NCI-H2081 treated with DMSO at 0.1 percent for 48 hours (cell line): Measurements from ENCODE around the gene CAP2.
"Not testable (repeated sequence)": the region's sequence is repeated elsewhere in the genome, so short reads cannot be mapped to it uniquely, and the experiment has no call there.

Source experiments
- DNase-seq: peaks from one replicate; lab custom pipeline; 2025; lab: John Stamatoyannopoulos, UW

CAP2 gene

DNA sequence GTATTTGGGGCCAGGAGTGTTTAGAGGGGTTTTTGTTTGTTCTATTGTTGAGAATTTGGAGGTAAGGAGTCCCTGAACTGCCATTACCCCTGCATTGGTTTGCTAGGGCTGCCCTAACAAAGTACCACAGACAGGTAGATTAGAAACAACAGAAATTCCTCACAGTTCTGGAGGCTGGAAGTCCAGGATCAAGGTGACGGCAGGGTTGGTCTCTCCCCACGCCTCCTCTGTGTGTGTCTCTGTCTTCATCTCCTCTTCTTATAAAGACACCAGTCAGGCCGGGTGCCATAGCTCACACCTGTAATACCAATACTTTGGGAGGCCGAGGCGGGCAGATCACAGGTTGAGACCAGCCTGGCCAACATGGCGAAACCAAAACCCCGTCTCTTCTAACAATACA lies 109.7 kb downstream of the CAP2 start:
- DNase-seq = no peak

DNA sequence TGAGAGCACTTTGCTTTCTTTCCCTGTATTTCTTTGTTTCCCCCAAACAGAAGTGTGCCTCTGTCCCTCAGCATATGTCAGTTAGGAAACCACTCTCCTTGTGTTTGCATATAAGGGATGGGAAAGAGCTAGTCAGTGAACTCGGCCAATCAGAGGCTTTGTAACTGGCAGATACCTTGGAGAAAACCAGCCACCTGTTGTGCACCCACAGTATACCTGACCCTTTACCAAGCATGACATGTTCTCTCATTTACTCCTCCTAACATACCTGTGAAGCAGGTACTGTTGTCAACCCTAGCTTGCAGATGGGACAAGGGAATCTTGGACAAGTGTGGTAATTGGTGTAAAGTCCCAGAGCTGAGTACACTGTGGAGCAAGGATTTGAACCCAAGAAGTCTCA lies 110.6 kb downstream of the CAP2 start:
- no peak for DNase-seq

DNA sequence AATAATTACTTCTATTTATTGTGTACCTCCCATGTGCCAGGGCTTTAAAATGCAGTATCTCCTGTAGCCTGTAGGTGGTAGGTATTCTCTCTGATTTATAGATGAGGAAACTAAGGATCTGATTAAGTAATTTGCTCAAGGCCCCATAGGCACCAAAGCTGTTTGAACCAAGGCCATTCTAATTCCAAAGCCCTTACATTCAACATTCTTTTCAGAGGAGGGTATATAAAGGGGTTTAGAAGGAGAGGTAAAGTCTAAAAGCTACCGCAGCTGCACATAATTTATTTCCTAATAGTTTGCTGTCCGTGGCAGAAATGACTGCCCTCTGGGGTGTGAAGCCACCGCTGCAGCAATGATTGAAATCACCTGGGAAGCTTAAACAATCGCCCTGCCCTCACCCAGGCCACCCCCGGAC lies 111.7 kb downstream of the CAP2 start:
- DNase-seq = no peak

DNA sequence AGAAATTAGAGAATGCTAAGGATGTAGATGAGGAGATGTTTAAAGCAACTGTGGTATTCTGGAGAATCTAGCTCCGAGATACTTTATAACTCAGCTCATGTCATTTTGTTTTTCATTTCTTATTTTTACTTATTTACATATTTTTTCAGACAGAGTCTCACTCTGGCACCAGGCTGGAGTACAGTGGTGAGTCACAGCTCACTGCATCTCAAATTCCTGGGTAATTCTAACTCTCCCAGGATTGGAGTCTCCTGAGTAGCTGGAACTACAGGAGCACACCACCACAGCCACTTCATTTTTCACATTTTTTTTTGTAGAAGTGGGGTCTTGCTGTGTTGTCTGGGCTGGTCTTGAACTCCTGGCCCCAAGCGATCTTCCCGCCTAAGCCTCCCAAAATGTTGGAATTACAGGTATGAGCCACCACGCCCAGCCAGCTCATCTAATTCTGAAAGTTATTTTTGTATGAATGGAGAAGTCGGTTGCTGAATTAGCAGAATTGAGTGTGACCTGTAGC lies 112.4 kb downstream of the CAP2 start:
- no peak for DNase-seq

DNA sequence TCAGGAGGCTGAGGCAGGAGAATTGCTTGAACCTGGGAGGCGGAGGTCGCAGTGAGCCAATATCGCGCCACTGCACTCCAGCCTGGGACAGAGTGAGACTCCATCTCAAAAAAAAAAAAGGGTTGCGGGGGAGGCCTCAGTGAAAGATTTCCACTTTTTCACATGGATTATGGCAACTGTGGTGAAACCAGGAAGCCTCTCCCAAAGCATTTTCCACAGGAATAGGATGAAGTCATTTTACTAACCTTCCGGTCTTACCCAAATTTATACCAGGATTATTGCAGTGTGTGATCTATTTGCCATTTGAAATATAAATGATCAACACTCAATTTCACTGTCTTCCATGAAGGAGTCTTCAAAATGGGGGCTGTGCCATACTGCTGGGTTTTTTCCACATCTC lies 113.1 kb downstream of the CAP2 start:
- DNase-seq = no peak

DNA sequence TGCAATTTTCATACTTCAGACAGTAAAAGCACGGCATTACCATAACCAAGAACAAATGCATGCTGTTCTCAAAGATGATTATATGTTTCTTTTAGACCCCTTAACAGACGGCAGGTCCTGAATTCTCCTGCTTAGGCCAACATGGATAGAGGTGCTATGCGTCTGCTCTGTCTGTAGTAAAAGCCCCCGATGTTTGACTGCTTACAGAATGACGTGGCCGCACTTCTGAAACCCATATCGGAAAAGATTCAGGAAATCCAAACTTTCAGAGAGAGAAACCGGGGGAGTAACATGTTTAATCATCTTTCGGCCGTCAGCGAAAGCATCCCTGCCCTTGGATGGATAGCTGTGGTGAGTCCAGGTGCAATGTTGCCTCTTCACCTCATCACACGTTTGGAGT lies 113.6 kb downstream of the CAP2 start:
- no peak for DNase-seq

DNA sequence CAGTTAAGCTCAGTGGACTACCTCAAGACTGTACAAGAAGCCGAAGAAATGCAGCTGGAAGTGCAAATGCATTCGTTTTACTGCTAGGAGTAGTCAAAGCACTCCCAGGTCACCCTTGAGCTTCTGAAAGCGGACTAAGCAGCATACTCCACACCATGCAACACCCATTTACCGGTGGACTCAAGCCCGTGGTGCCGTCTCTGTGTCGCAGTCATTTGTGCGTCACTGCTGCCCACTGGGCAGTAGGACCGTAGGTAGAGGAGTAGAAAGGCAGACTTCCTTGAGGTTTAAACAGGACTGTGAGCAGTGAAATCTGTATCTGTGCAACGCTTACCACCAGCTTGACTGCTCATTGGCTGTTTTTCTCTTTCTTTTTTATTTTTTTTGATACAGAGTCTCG lies 117.7 kb downstream of the CAP2 start:
- no peak for DNase-seq

DNA sequence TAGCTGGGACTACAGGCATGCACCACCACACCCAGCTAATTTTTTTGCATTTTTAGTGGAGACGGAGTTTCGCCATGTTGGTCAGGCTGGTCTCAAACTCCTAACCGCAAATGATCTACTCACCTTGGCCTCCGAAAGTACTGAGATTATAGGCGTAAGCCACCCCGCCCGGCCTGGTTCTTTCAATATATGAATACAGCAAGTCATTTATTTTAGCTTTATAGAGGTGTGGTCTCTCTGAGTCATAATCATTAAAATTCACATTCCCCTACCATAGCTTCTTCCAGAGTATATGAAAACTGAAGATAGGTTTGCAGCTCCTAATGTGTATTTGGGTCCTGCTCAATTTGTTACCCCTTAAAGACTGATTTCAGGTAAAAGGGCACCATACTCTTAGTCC lies 118.2 kb downstream of the CAP2 start:
- no peak for DNase-seq

DNA sequence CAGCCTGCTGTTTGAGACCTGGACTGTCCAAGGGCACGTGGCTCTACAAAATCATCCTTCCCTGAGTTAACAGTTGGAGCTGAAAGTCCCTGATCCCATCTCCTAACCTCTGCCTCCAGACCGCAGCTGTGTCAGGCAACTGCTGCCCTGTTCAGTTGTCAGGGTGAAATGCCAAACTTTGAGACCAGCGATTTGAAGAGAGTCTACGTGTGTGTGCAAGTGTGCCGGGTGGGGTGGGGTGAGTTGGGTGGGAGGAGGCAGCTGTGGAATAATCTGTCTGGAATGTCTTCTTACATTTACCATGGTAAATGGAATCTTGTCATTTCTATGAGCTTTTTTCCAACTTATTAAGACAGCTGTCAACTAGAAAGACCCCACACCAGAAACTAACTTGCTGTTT lies 125.7 kb downstream of the CAP2 start:
- DNase-seq = no peak

DNA sequence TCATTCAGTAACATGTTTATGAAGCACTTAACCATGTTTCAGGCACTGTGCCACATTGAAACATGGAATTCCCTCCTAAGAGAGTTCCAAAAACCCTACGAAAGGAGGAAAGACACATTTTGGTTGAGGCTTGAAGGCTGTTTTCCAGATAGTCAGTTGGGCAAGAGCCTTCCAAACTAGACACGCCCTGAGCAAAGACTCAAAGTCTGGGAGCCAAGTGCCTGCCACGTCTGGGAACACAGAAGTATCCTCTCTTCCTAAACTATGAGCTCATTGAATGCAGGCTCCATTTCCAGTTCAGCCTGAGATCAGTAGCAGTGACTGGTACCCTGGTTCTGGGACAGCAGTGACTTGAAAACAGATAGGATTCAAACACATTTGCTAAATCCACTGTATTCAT lies 132.2 kb downstream of the CAP2 start:
- no peak for DNase-seq

DNA sequence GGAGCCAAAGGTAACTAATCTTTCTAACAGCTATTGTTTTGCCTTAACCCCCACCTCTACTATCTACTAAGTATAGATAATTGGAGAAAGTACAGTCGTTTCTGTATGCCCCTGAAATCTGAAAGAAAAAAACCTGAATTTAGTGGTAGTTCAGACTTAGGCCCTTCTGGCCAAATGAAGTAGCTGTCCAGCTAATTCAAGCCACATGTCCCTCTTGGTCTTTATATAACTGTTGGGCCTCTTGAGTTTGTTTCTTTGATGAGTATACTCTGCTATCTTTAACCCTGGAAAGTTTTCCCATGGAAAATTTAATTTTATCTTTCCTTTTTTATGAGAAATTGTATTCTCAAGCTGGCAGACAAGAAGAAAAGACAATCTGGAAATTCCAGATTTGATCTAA lies 133.7 kb downstream of the CAP2 start:
- DNase-seq = no peak

DNA sequence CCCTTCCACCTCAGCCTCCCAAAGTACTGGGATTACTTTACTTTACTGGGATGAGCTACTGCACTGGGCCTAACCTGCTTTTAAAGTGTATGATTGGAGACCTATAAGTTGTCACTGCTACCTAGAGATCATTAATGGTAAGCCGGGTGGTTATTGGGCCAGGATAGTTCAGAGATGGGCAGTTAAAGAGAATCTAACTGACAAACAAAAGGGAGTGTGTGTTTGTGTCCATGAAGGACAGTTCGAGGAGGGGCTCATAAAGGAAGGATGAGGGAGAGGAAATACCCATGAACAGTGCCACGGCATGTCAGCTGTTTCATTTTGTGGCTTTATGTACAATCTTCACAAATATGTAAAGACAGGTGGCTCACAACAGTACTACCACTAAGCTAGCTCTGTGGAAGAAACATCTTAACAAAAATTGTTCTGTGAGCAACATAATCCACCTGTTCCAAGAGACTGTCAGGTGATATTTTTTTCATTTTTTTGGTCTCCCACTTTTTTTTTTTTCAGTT lies 137.0 kb downstream of the CAP2 start:
- DNase-seq = no peak

DNA sequence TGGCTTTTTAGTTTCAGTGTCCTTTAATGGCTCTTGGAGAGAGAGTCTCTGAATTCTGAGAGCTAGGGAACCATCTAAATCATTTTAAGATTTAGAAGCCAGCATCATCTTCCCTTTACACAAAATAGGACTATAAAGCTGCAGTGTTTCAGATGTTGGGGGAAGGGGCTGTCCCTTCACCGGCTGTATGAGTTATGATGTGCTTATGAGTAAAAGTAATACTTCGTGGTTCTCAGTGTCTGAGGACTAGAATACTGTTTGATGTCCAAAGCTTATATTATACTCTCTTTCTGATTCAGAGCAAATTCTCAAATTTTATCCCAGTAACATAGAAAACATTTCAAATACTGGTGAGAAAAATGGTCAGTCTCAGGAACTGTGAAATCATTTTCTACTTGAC lies 143.2 kb downstream of the CAP2 start:
- DNase-seq = no peak

DNA sequence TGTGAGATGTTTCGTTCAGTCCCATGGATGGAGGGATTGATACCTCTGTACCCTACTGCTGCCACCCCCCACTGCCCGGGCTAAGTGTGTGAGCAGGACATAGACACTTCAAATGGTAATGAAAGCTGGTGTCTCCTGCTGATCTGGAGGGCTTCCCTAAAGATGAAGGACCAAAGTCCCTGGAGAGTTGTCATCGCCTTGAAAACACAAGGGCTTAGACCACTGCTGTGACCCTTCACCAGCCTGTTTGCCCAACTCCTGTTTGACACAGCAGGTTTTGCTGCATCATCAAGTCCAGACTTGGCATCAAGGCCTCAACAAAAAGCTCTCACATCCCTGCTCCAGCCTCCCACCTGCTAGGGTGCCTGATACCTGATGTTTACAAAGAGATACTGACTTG lies 148.8 kb downstream of the CAP2 start:
- DNase-seq = no peak

DNA sequence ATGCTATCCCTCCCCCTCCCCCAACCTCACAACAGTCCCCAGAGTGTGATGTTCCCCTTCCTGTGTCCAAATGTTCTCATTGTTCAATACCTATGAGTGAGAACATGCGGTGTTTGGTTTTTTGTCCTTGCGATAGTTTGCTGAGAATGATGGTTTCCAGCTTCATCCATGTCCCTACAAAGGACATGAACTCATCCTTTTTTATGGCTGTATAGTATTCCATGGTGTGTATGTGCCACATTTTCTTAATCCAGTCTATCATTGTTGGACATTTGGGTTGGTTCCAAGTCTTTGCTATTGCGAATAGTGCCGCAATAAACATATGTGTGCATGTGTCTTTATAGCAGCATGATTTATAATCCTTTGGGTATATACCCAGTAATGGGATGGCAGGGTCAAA lies 152.3 kb downstream of the CAP2 start:
- DNase-seq = not testable (repeated sequence)

DNA sequence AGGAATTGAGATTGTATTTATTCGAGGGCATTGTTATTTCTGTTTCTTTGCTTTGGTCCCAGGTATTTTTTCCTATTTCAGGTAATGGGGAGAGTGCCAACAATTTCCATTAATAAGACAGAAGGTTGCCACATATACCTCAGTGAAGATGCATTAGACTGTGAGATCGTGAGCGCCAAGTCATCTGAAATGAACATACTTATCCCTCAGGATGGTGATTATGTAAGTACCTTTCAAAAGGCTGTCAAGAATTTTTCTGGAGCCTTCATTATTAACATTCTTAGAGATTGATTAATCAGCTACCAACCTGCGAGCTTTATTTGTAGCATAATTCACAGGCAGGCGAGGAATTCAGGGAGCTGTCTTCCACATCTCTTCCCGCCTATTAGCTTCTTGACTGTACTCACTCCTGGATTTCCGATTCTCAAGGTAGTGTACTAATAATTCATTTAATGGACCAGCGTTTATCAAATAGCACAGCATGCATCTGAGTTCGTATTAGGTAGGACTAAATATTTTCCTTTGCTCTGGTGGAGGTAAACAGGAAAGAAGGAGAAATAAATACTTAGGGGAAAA lies 158.1 kb downstream of the CAP2 start:
- no peak for DNase-seq

DNA sequence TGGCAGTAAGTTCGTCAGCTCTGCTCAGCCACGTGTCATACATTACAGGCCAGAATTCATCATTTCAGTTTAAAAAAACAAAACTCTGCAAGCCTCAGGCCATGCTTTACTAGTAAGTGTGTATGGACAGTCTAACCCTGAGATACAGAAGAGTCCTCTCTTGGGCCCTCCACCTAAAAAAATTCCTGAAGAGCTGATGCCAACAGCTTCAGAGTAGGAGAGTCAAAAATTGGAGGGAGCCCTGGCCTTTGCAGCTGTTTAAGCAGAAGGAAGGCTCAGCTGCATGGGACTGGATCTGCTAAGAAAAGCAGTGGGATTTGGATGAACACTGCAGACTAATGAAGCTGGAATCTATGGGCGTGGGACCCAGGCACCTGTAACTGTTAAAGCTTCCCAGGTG lies 159.5 kb downstream of the CAP2 start:
- DNase-seq = no peak

DNA sequence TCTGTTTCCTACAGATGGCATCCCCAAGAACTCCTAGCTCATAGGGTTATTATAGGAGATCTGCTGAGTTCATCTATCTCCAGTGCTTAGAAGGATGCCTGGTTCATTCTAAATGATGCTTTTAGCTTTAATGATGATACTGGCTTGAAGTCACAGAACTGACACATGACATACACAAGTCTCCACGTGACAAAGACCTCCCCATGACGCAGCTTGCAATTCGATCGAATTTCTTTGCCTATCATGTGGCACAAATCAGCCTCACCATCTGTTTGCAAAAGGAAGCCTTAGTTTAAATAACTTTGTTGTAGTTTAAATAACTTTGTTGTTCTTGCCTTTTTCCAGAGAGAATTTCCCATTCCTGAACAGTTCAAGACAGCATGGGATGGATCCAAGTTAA lies 162.6 kb downstream of the CAP2 start:
- no peak for DNase-seq

DNA sequence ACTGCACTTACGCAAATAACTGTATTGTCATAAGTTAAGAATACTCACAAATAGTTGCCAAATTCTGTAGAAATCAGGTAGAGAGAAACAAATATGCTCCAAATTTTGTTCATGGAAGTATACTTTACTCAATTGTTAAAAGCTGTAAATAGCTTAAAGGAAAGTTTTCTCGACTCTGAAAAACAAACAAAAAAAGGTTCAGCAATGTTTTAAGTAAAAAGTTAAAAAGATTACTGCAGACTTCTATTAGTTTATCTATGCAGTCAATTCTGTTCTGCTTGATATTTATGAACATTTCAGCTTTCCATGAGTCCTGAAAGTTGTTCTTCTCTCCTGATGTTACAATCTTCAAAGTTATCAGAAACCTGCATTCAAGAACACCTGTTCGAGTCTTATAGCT lies 169.2 kb downstream of the CAP2 start:
- no peak for DNase-seq

DNA sequence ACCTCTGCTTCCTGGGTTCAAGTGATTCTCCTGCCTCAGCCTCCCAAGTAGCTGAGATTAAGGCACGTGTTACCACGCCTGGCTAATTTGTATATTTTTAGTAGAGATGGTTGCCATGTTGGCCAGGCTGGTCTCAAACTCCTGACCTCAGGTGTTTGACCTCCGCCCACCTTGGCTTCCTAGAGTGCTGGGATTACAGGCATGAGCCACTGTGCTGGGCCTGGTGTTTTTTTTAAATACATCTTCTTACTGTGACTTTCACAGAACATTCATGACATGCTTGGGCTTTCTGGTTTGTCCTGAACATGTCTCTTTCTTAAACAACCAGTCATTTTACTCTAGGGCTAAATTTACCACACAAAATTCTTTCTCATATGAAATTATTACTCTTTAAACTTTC lies 172.0 kb downstream of the CAP2 start:
- no peak for DNase-seq

DNA sequence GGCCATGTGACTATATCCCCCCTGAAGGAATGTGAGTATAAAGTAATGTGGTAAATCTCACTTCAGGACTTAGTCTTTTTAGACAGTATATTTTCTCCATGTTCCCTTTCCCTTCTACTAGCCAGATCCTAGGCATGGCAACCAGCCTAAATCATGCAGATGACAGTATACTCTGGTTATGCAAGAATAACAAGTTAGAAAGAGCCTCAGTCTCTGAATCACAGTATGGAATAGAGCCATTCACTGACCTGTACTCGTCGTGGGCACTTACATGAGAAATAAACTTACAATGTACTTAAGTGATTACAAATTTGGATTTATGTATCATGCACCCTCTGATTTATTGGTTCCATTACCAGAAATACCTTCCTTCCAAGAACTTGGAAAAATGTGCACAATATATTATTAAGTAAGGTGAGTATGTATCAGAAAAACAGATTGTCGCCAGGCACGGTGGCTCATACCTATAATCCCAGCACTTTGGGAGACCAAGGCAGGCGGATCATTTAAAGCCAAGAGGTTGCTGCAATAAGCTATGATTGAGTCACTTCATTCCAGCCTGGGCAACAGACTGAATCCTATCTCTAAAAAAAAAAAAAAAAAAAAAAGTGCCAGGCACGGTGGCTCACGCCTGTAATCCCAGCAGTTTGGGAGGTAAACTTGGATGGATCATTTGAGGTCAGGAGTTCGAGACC lies 181.6 kb downstream of the CAP2 start:
- no peak for DNase-seq

DNA sequence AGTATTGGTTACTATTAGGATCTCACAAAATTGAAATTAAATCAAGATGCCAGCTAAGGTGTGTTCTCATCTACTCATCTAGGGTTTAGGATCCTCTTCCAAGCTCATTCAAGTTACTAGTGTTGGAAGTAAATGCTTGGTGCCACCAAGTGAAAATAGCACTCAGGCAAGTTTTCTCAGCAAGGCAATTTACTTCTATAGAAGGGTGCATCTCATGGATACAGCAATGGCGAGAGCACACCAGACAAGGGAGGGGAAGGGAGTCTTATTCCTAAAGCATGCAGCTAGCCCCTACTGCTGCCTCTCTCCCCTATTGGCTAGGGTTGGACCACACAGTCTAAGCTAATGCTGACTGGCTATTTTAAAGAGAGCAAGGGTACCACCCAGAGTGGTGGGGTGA lies 183.7 kb downstream of the CAP2 start:
- no peak for DNase-seq

DNA sequence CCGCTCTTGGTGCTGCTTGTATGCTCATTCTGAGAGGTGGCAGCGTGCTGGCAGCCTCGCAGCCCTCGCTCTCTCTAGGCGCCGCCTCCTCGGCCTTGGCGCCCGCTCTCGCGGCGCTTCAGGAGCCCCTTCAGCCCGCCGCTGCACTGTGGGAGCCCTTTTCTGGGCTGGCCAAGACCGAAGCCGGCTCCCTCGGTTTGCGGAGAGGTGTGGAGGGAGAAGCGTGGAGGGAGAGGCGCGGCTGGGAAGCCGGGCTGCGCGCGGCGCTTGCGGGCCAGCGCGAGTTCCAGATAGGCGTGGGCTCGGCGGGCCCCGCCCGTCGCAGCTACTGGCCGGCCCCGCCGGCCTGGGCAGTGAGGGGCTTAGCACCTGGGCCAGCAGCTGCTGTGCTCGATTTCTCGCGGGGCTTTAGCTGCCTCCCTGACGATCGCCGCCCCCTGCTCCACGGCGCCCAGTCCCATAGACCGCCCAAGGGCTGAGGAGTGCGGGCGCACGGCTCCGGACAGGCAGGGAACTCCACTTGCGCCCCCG lies 187.2 kb downstream of the CAP2 start:
- no peak for DNase-seq

DNA sequence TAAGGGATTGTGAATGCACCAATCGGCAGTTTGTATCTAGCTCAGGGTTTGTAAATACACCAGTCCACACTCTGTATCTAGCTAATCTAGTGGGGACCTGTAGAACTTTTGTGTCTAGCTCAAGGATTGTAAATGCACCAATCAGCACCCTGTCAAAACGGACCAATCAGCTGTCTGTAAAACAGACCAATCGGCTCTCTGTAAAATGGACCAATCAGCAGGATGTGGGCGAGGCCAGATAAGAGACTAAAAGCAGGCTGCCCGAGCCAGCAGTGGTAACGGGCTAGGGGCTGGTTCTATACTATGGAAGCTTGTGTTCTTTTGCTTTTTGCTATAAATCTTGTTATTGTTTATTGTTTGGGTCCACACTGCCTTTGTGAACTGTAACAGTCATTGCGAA lies 187.9 kb downstream of the CAP2 start:
- not testable (repeated sequence) for DNase-seq
